Brain microvascular endothelial cell (primary cell): Measurements from ENCODE around the gene TIMM13.
"Not testable (repeated sequence)": the region's sequence is repeated elsewhere in the genome, so short reads cannot be mapped to it uniquely, and the experiment has no call there.

Experiments
- DNase-seq: peaks from one replicate; pipeline ENCODE4 v3.0.0-alpha.2; 2020
- H3K27ac ChIP-seq: fragments of 250-450 bp; sonication (Bioruptor Pico); 2 replicates; pipeline ENCODE4 v1.5.1; 2020; ENCODE audit warnings: mild to moderate bottlenecking, moderate library complexity
- H3K27me3 ChIP-seq: fragments of 250-450 bp; sonication (Bioruptor Pico); replicated peaks from 2 replicates; pipeline ENCODE4 v1.5.1; 2020; ENCODE audit warnings: mild to moderate bottlenecking
- H3K36me3 ChIP-seq: fragments of 250-450 bp; sonication (Bioruptor Pico); replicated peaks from 2 replicates; pipeline ENCODE4 v1.5.1; 2020; ENCODE audit warnings: mild to moderate bottlenecking
- H3K4me3 ChIP-seq: 2 replicates; pipeline ENCODE4 v1.5.1; 2011; ENCODE audit warnings: low read depth, mild to moderate bottlenecking, control low read depth, low read length, moderate library complexity
- CTCF ChIP-seq: IDR thresholded peaks from 2 replicates; pipeline ENCODE4 v1.5.1; 2011; ENCODE audit warnings: low read depth, mild to moderate bottlenecking, moderate library complexity, low read length, control low read depth, inconsistent platforms; ENCODE audit errors: missing control alignments
- in situ Hi-C: cut with HindIII; loops from 2 replicates; pipeline ENCODE4 v1.10.0; 2017; ENCODE audit warnings: low sequenced_read_pairs, low pct_ligation_motif_present

TIMM13 gene

GRCh38 chr19:2421581-2422306, 5.6 kb downstream of the TIMM13 start:
- in situ Hi-C loops, result no loop called here
- DNase-seq, result no peak
- no peak for TF ChIP-seq CTCF
- Histone ChIP-seq H3K4me3 (no peak overlapping the region), H3K27me3 (no peaks in the 10 kb centered on the region), H3K36me3 (peaks cover 11% of the 10 kb centered on the region), H3K27ac (no peak overlapping the region)

GRCh38 chr19:2420490-2420889, 6.9 kb downstream of the TIMM13 start:
- no peak for TF ChIP-seq CTCF
- in situ Hi-C loops, result no loop called here
- DNase-seq, result no peak
- H3K27ac ChIP-seq, result no peak overlapping the region
- peaks cover 13% of the 10 kb centered on the region for H3K36me3 ChIP-seq
- H3K4me3 ChIP-seq, result no peak overlapping the region
- H3K27me3 ChIP-seq, result no peaks in the 10 kb centered on the region

- in situ Hi-C loops, result no loop called here
- Histone ChIP-seq H3K27me3 (no peaks in the 10 kb centered on the region), H3K27ac (no peak overlapping the region), H3K4me3 (no peak overlapping the region), H3K36me3 (peaks cover 13% of the 10 kb centered on the region)
- DNase-seq, result no peak
- TF ChIP-seq CTCF, result no peak
Observed at GRCh38 chr19:2419754-2420153, 7.6 kb downstream of the TIMM13 start.

GRCh38 chr19:2417881-2418406, 9.4 kb downstream of the TIMM13 start:
- Histone ChIP-seq H3K27ac (no peak overlapping the region), H3K4me3 (no peak overlapping the region), H3K27me3 (no peaks in the 10 kb centered on the region), H3K36me3 (peaks cover 7% of the 10 kb centered on the region)
- in situ Hi-C loops, result no loop called here
- TF ChIP-seq CTCF, result no peak
- no peak for DNase-seq

DNA sequence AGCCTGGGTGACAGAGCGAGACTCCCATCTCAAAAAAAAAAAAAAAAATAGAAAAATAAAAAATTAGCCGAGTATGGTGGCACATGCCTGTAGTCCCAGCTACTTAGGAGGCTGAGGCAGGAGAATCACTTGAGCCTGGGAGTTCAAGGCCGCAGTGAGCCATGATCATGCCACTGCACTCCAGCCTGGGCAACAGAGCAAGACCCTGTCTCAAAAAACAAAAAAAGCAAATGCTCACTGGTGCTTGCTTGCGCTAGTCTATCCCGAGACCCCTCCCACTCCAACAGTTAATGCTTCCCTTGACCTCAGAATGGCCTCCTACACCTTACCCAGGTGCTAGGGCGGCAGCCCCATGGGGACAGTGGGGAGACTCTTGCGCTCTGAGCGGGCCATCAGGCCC, 9.9 kb downstream of the TIMM13 start:
- in situ Hi-C loops, H3K27ac ChIP-seq, H3K4me3 ChIP-seq, H3K27me3 ChIP-seq, H3K36me3 ChIP-seq, DNase-seq: not testable (repeated sequence)

GRCh38 chr19:2416321-2417097, 10.9 kb downstream of the TIMM13 start:
- in situ Hi-C loops, result no loop called here
- H3K27me3 ChIP-seq, result no peaks in the 10 kb centered on the region
- no peak overlapping the region for H3K27ac ChIP-seq
- H3K36me3 ChIP-seq, result peaks cover 4% of the 10 kb centered on the region
- no peak overlapping the region for H3K4me3 ChIP-seq
- TF ChIP-seq CTCF, result no peak
- no peak for DNase-seq
